Measurements from ENCODE around the gene RFC3.

DNA sequence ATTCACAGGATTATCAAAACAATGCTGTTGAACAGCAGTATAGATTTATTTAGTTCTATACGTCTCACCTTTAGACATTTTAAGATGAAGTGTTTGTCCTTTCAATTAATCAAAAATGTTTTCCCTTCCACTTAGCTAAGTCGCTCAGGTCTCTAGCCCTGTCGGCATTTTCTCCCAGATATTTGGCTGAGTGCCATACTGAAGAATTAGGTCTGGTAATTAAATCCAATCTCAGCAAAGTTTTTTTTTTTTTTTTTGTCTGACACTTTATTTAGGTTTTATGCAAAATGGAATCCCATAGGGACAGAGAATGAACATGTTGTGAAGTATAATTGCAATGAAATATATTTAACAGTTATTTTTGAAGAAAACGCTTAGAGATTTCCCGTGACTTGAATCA lies 44.1 kb downstream of the RFC3 start:
- TF ChIP-seq, protein P1, sequence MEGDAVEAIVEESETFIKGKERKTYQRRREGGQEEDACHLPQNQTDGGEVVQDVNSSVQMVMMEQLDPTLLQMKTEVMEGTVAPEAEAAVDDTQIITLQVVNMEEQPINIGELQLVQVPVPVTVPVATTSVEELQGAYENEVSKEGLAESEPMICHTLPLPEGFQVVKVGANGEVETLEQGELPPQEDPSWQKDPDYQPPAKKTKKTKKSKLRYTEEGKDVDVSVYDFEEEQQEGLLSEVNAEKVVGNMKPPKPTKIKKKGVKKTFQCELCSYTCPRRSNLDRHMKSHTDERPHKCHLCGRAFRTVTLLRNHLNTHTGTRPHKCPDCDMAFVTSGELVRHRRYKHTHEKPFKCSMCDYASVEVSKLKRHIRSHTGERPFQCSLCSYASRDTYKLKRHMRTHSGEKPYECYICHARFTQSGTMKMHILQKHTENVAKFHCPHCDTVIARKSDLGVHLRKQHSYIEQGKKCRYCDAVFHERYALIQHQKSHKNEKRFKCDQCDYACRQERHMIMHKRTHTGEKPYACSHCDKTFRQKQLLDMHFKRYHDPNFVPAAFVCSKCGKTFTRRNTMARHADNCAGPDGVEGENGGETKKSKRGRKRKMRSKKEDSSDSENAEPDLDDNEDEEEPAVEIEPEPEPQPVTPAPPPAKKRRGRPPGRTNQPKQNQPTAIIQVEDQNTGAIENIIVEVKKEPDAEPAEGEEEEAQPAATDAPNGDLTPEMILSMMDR (IDR thresholded peaks at IDR 0.05), result no peak
- no peak for TF ChIP-seq POLR2A (IDR thresholded peaks at IDR 0.05)

Data from lower leg skin (tissue), 3 donors.